ENCODE measurements around the gene INPP5D. TPM values are rescaled to one million over a fixed set of nuclear protein-coding genes. Genes with fewer than 3 reads are reported as not detected.

The INPP5D gene
- polyA plus RNA-seq, 3 donors, result 30.6 to 90.2 (median 54.8) TPM

DNA sequence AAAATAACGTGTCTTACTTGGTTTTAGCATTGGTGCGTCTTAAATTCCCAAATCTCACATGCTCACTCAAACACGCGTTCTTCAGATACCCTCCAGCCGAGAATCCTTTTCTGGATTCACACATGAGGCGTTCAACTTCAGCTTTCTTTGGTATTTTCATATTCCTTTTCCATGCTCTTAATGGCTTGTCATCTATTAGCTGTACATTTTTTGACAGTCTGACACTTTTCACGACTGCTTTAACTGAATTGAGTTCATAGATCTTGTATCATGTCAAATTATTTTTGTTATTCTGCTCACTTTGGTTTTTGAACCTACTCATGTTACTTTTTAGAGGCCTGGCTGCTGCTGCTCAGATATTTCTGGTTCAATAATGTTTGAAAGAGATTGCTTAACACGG, 59.0 kb downstream of the INPP5D start:
- Mint-ChIP-seq H3K27me3 (ENCODE audit: low read depth in 3 of 3) (peaks cover 0 to 1% (median 0%) of the 10 kb centered on the region in 3 donors), H3K9me3 (peaks cover 0 to 3% (median 0%) of the 10 kb centered on the region in 7 donors), H3K4me1 (peaks cover 32% of the 10 kb centered on the region), H3K27ac (peak overlapping the region in 2 of 7 donors; percentile 1 to 85), H3K4me3 (no peak overlapping the region), H3K36me3 (peaks cover 53 to 78% of the 10 kb centered on the region in 2 donors)
- no peak overlapping the region for H3K9ac ChIP-seq (ENCODE audit: insufficient read depth, low read length, poor library complexity, severe bottlenecking)
- intact Hi-C loops (cut with micrococcal nuclease), result no loop called here
- TF ChIP-seq, protein P1, sequence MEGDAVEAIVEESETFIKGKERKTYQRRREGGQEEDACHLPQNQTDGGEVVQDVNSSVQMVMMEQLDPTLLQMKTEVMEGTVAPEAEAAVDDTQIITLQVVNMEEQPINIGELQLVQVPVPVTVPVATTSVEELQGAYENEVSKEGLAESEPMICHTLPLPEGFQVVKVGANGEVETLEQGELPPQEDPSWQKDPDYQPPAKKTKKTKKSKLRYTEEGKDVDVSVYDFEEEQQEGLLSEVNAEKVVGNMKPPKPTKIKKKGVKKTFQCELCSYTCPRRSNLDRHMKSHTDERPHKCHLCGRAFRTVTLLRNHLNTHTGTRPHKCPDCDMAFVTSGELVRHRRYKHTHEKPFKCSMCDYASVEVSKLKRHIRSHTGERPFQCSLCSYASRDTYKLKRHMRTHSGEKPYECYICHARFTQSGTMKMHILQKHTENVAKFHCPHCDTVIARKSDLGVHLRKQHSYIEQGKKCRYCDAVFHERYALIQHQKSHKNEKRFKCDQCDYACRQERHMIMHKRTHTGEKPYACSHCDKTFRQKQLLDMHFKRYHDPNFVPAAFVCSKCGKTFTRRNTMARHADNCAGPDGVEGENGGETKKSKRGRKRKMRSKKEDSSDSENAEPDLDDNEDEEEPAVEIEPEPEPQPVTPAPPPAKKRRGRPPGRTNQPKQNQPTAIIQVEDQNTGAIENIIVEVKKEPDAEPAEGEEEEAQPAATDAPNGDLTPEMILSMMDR (IDR thresholded peaks at IDR 0.05), result no peak
- peaks cover 12 to 22% of the 10 kb centered on the region in 2 donors for H3K4me1 ChIP-seq (ENCODE audit: control insufficient read depth in 1 of 2, insufficient read depth in 2 of 2, low read length in 2 of 2)
- H3K36me3 ChIP-seq (replicated peaks in 1 of 2; ENCODE audit: control insufficient read depth in 1 of 2, insufficient read depth in 2 of 2, low read length in 2 of 2), result peaks cover 39 to 74% of the 10 kb centered on the region in 2 donors
- H3K27ac ChIP-seq (ENCODE audit: low read depth in 1 of 2, low read length in 2 of 2), result peak overlapping the region in 1 of 2 donors; percentile 71
- H3K79me2 ChIP-seq (ENCODE audit: insufficient read depth, low read length), result peaks cover 94% of the 10 kb centered on the region
- no peak overlapping the region for H3K4me3 ChIP-seq (replicated peaks in 1 of 3; ENCODE audit: low read depth in 2 of 3, low read length in 3 of 3)
- peaks cover 98% of the 10 kb centered on the region for H4K20me1 ChIP-seq (ENCODE audit: insufficient read depth, low read length)
- H3K27me3 ChIP-seq (ENCODE audit: control insufficient read depth in 2 of 2, insufficient read depth in 2 of 2, low read length in 2 of 2), result no peaks in the 10 kb centered on the region
- no peak overlapping the region for H2AFZ ChIP-seq (ENCODE audit: insufficient read depth, low read depth, low read length, poor library complexity, severe bottlenecking)
- no peak overlapping the region for H3K4me2 ChIP-seq (replicated peaks; ENCODE audit: extremely low read depth, low read length, poor library complexity, severe bottlenecking)
- no peaks in the 10 kb centered on the region for H3K9me3 ChIP-seq (replicated peaks in 1 of 2; ENCODE audit: control insufficient read depth in 1 of 2, insufficient read depth in 1 of 2, low read length in 2 of 2)
- 97% methylated on average over 6 of the region's 8 CpGs for WGBS (ENCODE audit: insufficient coverage)
- no peak for DNase-seq

DNA sequence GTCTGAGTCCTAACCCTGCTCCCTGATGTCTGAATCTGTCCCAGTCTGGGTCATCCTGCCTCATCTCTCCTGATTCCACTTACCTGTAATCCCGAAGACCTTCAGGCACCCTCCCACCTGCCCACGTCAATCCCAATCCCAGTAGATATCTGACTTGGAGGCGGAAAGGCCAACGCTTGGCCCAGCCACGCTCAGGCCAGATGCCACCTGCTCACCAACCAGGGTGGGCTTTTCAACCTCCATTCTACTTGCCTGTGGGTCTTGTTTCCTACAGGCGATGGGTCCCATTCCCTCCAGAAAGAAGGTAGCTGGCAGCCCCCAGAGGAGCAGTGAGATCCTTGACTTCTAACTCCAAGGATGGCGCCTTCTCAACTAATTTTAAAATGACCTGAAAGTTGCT, 59.7 kb downstream of the INPP5D start:
- intact Hi-C loops (cut with micrococcal nuclease), result no loop called here
- Mint-ChIP-seq H3K36me3 (peaks cover 59 to 78% of the 10 kb centered on the region in 2 donors), H3K4me1 (peaks cover 36% of the 10 kb centered on the region), H3K27me3 (ENCODE audit: low read depth in 3 of 3) (peaks cover 0 to 1% (median 0%) of the 10 kb centered on the region in 3 donors), H3K9me3 (peaks cover 0 to 3% (median 0%) of the 10 kb centered on the region in 7 donors), H3K4me3 (no peak overlapping the region), H3K27ac (peak overlapping the region in 3 of 7 donors; percentile 1 to 85 (median 52))
- peaks cover 94% of the 10 kb centered on the region for H3K79me2 ChIP-seq (ENCODE audit: insufficient read depth, low read length)
- H3K9me3 ChIP-seq (replicated peaks in 1 of 2; ENCODE audit: control insufficient read depth in 1 of 2, insufficient read depth in 1 of 2, low read length in 2 of 2), result no peaks in the 10 kb centered on the region
- 100% methylated on average over 5 of the region's 7 CpGs for WGBS (ENCODE audit: insufficient coverage)
- no peak for DNase-seq
- H3K4me2 ChIP-seq (replicated peaks; ENCODE audit: extremely low read depth, low read length, poor library complexity, severe bottlenecking), result no peak overlapping the region
- peak overlapping the region in 1 of 2 donors; percentile 71 for H3K27ac ChIP-seq (ENCODE audit: low read depth in 1 of 2, low read length in 2 of 2)
- no peak overlapping the region for H2AFZ ChIP-seq (ENCODE audit: insufficient read depth, low read depth, low read length, poor library complexity, severe bottlenecking)
- peaks cover 46 to 74% of the 10 kb centered on the region in 2 donors for H3K36me3 ChIP-seq (replicated peaks in 1 of 2; ENCODE audit: control insufficient read depth in 1 of 2, insufficient read depth in 2 of 2, low read length in 2 of 2)
- no peak overlapping the region for H3K4me3 ChIP-seq (replicated peaks in 1 of 3; ENCODE audit: low read depth in 2 of 3, low read length in 3 of 3)
- TF ChIP-seq, protein P1 (IDR thresholded peaks at IDR 0.05), result no peak
- H3K4me1 ChIP-seq (ENCODE audit: control insufficient read depth in 1 of 2, insufficient read depth in 2 of 2, low read length in 2 of 2), result peaks cover 12 to 22% of the 10 kb centered on the region in 2 donors
- H3K27me3 ChIP-seq (ENCODE audit: control insufficient read depth in 2 of 2, insufficient read depth in 2 of 2, low read length in 2 of 2), result no peaks in the 10 kb centered on the region
- H4K20me1 ChIP-seq (ENCODE audit: insufficient read depth, low read length), result peaks cover 98% of the 10 kb centered on the region
- H3K9ac ChIP-seq (ENCODE audit: insufficient read depth, low read length, poor library complexity, severe bottlenecking), result no peak overlapping the region

Data from CD14-positive monocyte (primary cell).